ENCODE measurements around the gene SPIN2A. TPM values are rescaled to one million over a fixed set of nuclear protein-coding genes. Genes with fewer than 3 reads are reported as not detected.
"Not testable (repeated sequence)": the region's sequence is repeated elsewhere in the genome, so short reads cannot be mapped to it uniquely, and the experiment has no call there.

The SPIN2A gene
- total RNA-seq, 1 donor from 2014 or later: 2.5 TPM

DNA sequence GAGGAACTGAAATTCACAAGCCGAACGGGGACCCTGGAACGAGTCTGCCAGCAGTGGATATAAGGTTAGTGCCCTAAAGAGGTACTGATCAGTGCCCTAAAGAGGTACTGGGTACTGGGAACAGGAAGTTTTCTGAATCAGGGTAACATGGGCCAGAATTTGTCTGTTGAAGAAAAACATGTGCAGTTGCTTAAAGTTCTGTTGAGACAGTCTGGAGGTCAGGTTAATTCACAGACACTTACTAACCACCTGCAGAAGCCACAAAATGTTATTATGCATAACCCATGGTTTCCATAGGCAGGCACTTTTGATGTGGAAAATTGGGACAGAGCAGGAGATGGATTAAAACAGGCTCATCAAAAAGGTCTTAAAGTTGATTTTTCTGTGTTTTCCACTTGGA is 33.7 kb downstream of the SPIN2A start:
- H3K4me1 ChIP-seq: no peaks in the 10 kb centered on the region
- DNase-seq (ENCODE audit: extremely low spot score in 2 of 2): no peak

DNA sequence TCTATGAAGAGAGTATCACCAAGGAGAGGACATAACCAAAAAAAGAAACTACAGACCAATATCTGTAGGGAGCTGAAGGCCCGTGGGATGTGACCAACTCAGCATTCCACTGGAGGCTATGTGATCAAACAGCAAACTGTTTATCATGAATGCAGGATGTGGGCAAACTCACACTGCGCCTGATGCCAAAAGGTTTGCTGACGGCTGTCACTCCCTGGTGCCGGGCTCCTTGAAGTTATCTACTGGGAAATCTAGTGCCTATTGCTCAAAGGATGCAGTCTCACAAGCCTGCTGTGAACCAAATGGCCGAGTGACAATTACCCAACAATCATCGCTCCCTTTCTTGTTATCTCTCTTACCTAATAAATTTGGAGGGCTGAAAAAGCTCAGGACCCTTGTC is 34.3 kb downstream of the SPIN2A start:
- intact Hi-C loops (cut with DNase I); H3K4me1 ChIP-seq; DNase-seq (ENCODE audit: extremely low spot score in 2 of 2); H3K4me3 ChIP-seq; H3K27me3 ChIP-seq; H3K36me3 ChIP-seq; H3K9me3 ChIP-seq; H3K27ac ChIP-seq: not testable (repeated sequence)

More for the DNA sequence above, 33.7 kb downstream of the SPIN2A start:
- Histone ChIP-seq H3K36me3 (no peaks in the 10 kb centered on the region), H3K27ac (no peak overlapping the region), H3K27me3 (no peaks in the 10 kb centered on the region), H3K4me3 (no peak overlapping the region), H3K9me3 (peaks cover 5% of the 10 kb centered on the region)
- TF ChIP-seq, protein P1, sequence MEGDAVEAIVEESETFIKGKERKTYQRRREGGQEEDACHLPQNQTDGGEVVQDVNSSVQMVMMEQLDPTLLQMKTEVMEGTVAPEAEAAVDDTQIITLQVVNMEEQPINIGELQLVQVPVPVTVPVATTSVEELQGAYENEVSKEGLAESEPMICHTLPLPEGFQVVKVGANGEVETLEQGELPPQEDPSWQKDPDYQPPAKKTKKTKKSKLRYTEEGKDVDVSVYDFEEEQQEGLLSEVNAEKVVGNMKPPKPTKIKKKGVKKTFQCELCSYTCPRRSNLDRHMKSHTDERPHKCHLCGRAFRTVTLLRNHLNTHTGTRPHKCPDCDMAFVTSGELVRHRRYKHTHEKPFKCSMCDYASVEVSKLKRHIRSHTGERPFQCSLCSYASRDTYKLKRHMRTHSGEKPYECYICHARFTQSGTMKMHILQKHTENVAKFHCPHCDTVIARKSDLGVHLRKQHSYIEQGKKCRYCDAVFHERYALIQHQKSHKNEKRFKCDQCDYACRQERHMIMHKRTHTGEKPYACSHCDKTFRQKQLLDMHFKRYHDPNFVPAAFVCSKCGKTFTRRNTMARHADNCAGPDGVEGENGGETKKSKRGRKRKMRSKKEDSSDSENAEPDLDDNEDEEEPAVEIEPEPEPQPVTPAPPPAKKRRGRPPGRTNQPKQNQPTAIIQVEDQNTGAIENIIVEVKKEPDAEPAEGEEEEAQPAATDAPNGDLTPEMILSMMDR (IDR thresholded peaks at IDR 0.05): no peak
- no peak for TF ChIP-seq POLR2A (IDR thresholded peaks at IDR 0.05)
- TF ChIP-seq POLR2AphosphoS5 (IDR thresholded peaks at IDR 0.05; ENCODE audit: insufficient read depth in 1 of 2, low read depth in 1 of 2): no peak
- intact Hi-C loops (cut with DNase I): no loop called here

Other genes starting within 250 kb of the SPIN2A start
- gene SPIN3, start 141.9 kb downstream of the SPIN2A start, total RNA-seq: 12.8 TPM
- gene SPIN2B, start 15.8 kb downstream of the SPIN2A start, total RNA-seq: 10.8 TPM
- gene FAAH2, start 149.3 kb upstream of the SPIN2A start, total RNA-seq: 10.6 TPM

All from vagina (tissue), 2 donors.